Inferior parietal cortex (tissue), 1 donor: ENCODE results near the gene STAG1.
A peak's percentile ranks its signal among the peaks of the same experiment; 100 is the strongest.
"Not testable (repeated sequence)": the region's sequence is repeated elsewhere in the genome, so short reads cannot be mapped to it uniquely, and the experiment has no call there.

ENCODE experiments used
- DNase-seq: peaks from one replicate; pipeline ENCODE4 v3.0.0-alpha.2; 2016; ENCODE audit errors: extremely low spot score

Gene STAG1

DNA sequence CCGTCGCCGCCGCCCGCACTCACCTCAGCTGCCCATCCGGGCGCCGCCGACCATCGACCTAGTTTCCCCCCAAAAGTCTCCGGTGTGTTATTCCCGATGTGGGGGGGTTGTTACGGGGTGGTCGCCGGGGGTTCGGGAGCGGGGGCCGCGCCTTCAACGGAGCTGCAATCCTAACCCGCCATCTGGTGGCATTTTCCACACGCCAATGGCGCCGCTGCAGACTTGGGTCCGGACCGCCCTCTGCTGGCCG, at the start of gene STAG1:
Gene STAG1 (minus strand): TSS at position 207 of the 250 bp plus-strand sequence. CDS start 121,480 bp downstream, outside the sequence.
- DNase-seq = no peak

GRCh38 chr3:136801146-136801545, 49.0 kb upstream of the STAG1 start:
- DNase-seq = not testable (repeated sequence)

DNA sequence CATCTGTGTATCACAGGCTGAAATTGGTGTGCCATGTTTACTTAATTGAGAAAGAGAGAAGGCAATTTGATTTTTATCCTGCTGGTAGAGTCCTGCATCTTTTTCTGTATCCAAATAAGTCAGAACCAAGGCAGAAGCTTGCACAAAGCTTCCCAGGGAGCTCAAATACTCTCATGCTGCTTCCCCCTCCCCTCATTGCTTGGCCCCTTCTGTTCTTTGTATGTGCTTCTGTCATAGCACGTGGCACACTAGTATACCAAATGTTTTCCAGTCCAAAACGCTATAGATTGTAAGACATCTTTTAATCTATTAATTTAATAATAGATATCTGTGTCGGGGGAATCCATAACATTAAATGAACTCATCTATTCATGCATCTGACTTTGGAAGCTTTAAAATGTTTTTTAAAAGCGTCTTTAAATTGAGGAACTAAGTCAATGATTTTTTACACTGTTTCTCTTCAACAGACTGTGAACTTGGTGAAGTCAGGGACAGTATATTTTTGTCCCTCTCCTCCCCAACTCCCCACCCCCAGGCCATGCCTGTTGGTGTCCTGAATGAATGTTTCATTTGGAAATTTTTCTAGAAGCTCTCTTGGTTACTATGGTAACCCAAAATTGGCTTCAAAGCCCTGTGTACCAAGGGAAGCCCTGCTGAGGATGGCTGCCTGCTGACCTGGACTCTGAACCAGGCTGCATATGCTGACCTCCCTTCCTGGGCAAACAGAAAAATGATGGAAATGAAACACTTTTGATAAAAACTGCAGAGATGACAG, 40.6 kb upstream of the STAG1 start:
- DNase-seq = peak; percentile 44

DNA sequence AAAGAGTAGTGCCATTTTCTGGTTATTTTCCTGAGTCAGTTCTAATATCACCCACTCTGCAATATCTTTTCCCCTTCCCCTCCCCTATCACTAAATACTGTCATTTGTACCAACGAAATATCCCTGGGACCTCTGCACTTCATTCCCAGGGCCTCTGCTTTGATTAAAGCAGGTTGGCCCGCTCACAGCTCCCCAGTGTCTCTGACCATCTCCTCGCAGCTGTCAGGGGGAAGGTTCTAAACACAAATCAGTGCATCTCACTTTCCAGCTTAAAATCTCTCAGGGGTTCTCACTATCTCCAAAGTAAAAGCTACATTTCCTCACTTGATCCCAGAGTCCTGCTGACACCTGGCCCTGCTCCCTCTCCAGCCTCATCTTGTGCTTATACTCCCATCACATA, 38.6 kb upstream of the STAG1 start:
- DNase-seq = no peak

- no peak for DNase-seq
Measured at GRCh38 chr3:136789976-136790375, 37.8 kb upstream of the STAG1 start.

GRCh38 chr3:136788154-136788553, 36.0 kb upstream of the STAG1 start:
- no peak for DNase-seq

DNA sequence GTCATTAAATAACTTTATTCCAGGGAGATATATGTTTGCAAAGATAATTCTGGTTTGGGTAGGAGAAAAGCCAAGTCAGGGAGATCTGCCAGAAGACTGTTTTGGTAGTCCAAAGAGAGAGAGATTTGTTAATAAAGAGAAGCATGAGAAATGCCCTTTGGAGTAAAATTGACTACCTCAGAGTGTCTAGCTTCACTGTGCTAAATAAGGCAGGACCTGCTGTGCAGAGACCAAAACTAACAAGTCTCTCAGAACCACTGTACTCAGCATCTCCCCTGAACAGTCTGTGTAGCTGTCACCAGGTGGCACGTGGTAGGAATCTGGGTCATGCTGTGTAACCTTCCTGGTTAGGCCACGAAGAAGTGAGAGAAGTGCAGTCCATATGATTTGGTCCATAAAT, 35.2 kb upstream of the STAG1 start:
- no peak for DNase-seq

- DNase-seq = no peak
Measured at GRCh38 chr3:136783708-136784191, 31.6 kb upstream of the STAG1 start.

- DNase-seq = no peak
Measured at GRCh38 chr3:136780741-136781140, 28.6 kb upstream of the STAG1 start.

DNA sequence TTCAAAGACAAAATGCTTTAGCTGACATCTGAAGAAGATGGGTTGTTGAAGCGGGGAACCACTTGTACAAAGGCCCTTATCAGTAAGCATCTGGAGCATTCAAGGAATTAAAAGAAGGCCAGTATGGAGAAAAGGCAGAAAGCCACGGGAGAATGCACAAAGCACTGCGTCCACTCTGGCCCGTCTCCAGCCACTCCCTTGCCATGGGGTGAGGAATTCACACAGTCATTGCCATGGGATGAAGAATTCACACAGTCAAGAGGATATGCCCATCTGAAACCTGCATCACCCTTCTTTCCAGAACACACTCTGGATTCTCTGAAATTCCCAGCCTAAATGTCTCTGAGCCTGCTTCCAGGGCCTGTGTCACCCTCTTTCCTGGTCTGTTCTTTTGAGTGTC, 26.7 kb upstream of the STAG1 start:
- DNase-seq = no peak

GRCh38 chr3:136772709-136773108, 20.5 kb upstream of the STAG1 start:
- no peak for DNase-seq

- not testable (repeated sequence) for DNase-seq
Measured at GRCh38 chr3:136758160-136759102, 6.3 kb upstream of the STAG1 start.

DNA sequence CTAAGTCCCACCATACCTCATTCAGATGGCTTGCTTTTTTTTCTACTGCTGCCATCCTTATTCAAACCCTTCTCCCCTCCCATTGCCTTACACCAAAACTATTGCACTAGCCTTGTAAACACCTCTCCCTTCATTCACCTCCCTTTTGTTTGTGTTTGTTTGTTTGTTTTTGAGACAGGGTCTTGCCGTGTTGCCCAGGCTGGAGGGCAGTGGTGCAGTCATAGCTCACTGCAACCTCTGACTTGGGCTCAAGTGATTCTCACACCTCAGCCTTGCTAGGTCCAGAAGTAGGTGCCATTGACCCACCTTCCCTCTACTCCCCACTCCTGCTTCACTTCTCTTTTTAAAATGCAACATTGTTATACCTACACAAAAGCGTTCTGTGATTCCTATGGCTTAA, 3.0 kb upstream of the STAG1 start:
- DNase-seq = no peak

- no peak for DNase-seq
Measured at GRCh38 chr3:136753326-136753939, 1.3 kb upstream of the STAG1 start.

GRCh38 chr3:136752422-136753325, 496 bp upstream of the STAG1 start:
- peak; percentile 97 for DNase-seq

DNA sequence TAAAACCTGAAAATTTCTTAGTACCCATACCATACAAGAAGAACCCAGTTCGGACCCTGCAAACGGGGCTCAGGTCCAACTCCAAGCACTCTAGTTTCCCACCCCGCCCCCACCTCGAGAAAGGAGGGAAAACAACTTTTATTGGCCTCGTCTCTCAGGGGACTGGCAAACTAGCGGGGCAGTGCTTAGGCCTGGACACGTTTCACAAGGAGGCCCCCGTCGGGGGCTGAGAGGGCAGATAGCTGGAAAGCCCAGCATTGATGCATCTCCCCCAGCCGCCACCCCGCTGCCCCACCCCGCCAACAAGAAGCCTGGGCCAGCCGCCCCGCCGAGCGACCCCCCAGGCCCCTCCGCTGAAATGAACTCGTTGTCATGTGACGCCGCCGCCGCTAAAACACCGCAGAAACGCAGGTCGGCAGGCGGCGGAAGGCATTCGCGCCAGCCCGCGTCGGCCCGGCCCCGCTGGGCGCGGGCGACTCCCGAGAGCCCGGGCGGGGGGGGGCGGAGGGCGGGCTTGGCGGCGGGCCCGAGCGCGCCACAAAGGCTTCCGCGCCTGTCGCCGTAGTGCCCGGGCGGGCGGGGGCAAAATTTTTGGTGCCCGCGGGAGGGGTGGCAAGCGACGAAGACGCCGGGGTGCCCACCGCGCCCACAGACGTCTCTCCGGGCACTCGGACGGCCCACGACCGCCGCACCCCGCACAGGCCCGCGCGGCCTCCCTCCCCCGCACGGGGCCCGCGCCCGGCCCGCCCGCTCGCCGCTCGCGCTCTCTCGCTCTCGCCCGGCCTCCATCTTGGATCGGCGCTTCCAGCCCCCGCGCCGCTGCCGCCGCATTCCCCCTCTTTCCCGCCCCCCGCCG, 634 bp downstream of the STAG1 start:
- peak; percentile 57 for DNase-seq

GRCh38 chr3:136750897-136751315, 1.3 kb downstream of the STAG1 start:
- peak; percentile 47 for DNase-seq

DNA sequence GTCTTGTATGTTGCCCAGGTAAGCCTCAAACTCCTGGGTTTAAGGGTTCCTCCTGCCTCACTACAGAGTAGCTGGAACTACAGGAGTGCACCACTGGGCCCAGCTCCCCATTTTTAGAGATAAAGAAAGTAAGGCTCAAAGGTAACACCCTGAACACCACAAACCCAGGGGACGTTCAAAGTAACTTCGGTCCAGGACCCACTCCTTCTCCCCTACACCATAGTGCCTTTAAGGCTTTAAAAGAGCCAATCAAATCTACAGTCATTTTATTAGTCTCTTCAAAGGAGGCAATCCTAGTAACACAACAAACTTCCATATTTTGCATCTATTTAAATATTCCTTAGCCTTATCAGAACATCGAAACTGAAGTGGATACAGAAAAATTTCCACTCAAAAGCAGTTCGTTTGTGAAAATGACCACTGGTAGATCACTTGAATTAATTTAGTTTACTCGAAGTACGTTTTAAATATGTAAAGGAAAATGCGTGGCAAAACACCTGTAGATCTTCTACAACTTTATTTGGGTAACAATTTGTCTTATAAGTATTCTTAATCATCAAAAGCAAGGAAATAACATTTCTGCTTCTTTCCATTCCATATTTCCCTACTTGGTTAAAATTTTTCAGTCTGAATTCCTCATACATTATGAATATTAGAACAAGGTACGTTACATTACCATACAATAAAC, 1.8 kb downstream of the STAG1 start:
- DNase-seq = peak; percentile 45

GRCh38 chr3:136749602-136750001, 2.6 kb downstream of the STAG1 start:
- DNase-seq = not testable (repeated sequence)

DNA sequence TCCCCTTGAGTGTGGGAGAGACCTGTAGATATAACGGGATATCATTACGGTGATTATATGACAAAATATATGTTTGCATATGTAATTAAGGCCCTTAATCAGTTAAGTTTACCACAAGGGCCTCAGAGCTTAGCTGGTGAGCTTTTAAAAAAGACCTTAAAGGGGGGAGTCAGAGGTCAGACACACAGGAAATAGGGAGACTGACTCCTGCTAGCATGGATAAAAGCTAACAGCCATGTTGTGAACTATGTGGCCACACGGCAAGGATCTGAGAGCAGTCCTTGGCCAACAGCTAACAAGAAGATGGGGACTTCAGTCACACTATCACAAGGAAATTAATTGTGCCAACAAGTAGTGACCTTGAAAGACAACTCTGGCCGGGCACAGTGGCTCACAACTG, 3.1 kb downstream of the STAG1 start:
- DNase-seq = no peak
